ENCODE results near the gene ENHO.

GRCh38 chr9:34564617-34565016, 41.8 kb upstream of the ENHO start:
- TF ChIP-seq CTCF (IDR thresholded peaks at IDR 0.05) (no peak), POLR2A (IDR thresholded peaks at IDR 0.05) (no peak)

Measured in ovary (tissue), 3 donors.